ENCODE results near the gene MAST4.

MAST4 gene

GRCh38 chr5:66595756-66596635, at the start of gene MAST4:
Gene MAST4, plus strand, starts transcription at chr5:66596393. Its CDS starts 263 bp downstream, at chr5:66596656.
- no peak for DNase-seq

GRCh38 chr5:66546541-66546940, 49.7 kb upstream of the MAST4 start:
- no peak for DNase-seq

- DNase-seq: no peak
Measured at GRCh38 chr5:66551338-66551737, 44.9 kb upstream of the MAST4 start.

GRCh38 chr5:66551945-66552344, 44.2 kb upstream of the MAST4 start:
- DNase-seq: no peak

- no peak for DNase-seq
Measured at GRCh38 chr5:66553368-66553912, 42.8 kb upstream of the MAST4 start.

- no peak for DNase-seq
Measured at GRCh38 chr5:66553916-66554575, 42.1 kb upstream of the MAST4 start.

GRCh38 chr5:66554884-66555283, 41.3 kb upstream of the MAST4 start:
- DNase-seq: no peak

GRCh38 chr5:66558560-66558959, 37.6 kb upstream of the MAST4 start:
- no peak for DNase-seq

- DNase-seq: no peak
Measured at GRCh38 chr5:66560371-66560770, 35.8 kb upstream of the MAST4 start.

GRCh38 chr5:66561256-66561990, 34.8 kb upstream of the MAST4 start:
- no peak for DNase-seq

- no peak for DNase-seq
Measured at GRCh38 chr5:66565878-66566277, 30.3 kb upstream of the MAST4 start.

GRCh38 chr5:66567474-66567873, 28.7 kb upstream of the MAST4 start:
- DNase-seq: no peak

GRCh38 chr5:66570201-66570600, 26.0 kb upstream of the MAST4 start:
- DNase-seq: no peak

GRCh38 chr5:66573733-66574132, 22.5 kb upstream of the MAST4 start:
- no peak for DNase-seq

GRCh38 chr5:66582499-66583165, 13.6 kb upstream of the MAST4 start:
- no peak for DNase-seq

- no peak for DNase-seq
Measured at GRCh38 chr5:66585291-66585690, 10.9 kb upstream of the MAST4 start.

- DNase-seq: no peak
Measured at GRCh38 chr5:66587771-66588170, 8.4 kb upstream of the MAST4 start.

GRCh38 chr5:66596636-66597182, 516 bp downstream of the MAST4 start:
- no peak for DNase-seq

- no peak for DNase-seq
Measured at GRCh38 chr5:66597183-66597757, 1.1 kb downstream of the MAST4 start.

GRCh38 chr5:66602621-66603020, 6.4 kb downstream of the MAST4 start:
- no peak for DNase-seq

GRCh38 chr5:66603164-66603563, 7.0 kb downstream of the MAST4 start:
- DNase-seq: no peak

- no peak for DNase-seq
Measured at GRCh38 chr5:66603881-66604280, 7.7 kb downstream of the MAST4 start.

Measured in cortex of kidney (tissue), 1 donor.